MM.1S (cell line): ENCODE data around the gene KIAA1217.

Experiments
- DNase-seq: peaks from one replicate; pipeline ENCODE4 v3.0.0-alpha.2; 2015
- H2AFZ ChIP-seq: fragments of 300-600 bp; sonication (generic); 2 replicates; pipeline ENCODE4 v1.6.0; 2016; ENCODE audit warnings: antibody characterized with exemption, low read length
- H3F3A ChIP-seq: fragments of 300-600 bp; sonication (generic); 2 replicates; pipeline ENCODE4 v1.6.1; 2016; ENCODE audit warnings: mild to moderate bottlenecking, antibody characterized with exemption, low read length, moderate library complexity, mixed read lengths; ENCODE audit not compliant: insufficient read depth
- H3K27ac ChIP-seq: fragments of 300-600 bp; sonication (generic); 2 replicates; pipeline ENCODE4 v1.5.1; 2016; ENCODE audit warnings: mild to moderate bottlenecking, low read length
- H3K27me3 ChIP-seq: fragments of 300-600 bp; sonication (generic); replicated peaks from 2 replicates; pipeline ENCODE4 v1.6.0; 2016; ENCODE audit warnings: low read length; ENCODE audit not compliant: insufficient read depth
- H3K36me3 ChIP-seq: fragments of 300-600 bp; sonication (generic); replicated peaks from 2 replicates; pipeline ENCODE4 v1.6.1; 2016; ENCODE audit warnings: mild to moderate bottlenecking, low read length, mixed read lengths; ENCODE audit not compliant: insufficient read depth
- H3K4me1 ChIP-seq: fragments of 300-600 bp; sonication (generic); 2 replicates; pipeline ENCODE4 v1.6.1; 2016; ENCODE audit warnings: low read length, mixed read lengths
- H3K4me2 ChIP-seq: fragments of 300-600 bp; sonication (generic); 2 replicates; pipeline ENCODE4 v1.6.0; 2016; ENCODE audit warnings: low read depth, low read length
- H3K4me3 ChIP-seq: fragments of 300-600 bp; sonication (generic); 2 replicates; pipeline ENCODE4 v1.5.1; 2016; ENCODE audit warnings: low read length, mixed read lengths
- H3K79me2 ChIP-seq: fragments of 300-600 bp; sonication (generic); 2 replicates; pipeline ENCODE4 v1.6.1; 2016; ENCODE audit warnings: mixed run types, low read length, mixed read lengths
- H3K9ac ChIP-seq: fragments of 300-600 bp; sonication (generic); 2 replicates; pipeline ENCODE4 v1.6.1; 2016; ENCODE audit warnings: low read length, mixed read lengths
- H3K9me2 ChIP-seq: fragments of 300-600 bp; sonication (generic); replicated peaks from 2 replicates; pipeline ENCODE4 v1.6.1; 2016; ENCODE audit warnings: mild to moderate bottlenecking, low read length, mixed read lengths; ENCODE audit not compliant: insufficient read depth
- H3K9me3 ChIP-seq: fragments of 300-600 bp; sonication (generic); replicated peaks from 2 replicates; pipeline ENCODE4 v1.6.1; 2016; ENCODE audit warnings: mild to moderate bottlenecking, low read length, mixed read lengths; ENCODE audit not compliant: insufficient read depth
- H4K20me1 ChIP-seq: fragments of 300-600 bp; sonication (generic); 2 replicates; pipeline ENCODE4 v1.6.1; 2016; ENCODE audit warnings: mild to moderate bottlenecking, low read length, moderate library complexity, mixed read lengths; ENCODE audit not compliant: insufficient read depth
- CTCF ChIP-seq: fragments of 300-600 bp; sonication (generic); IDR thresholded peaks from 2 replicates; pipeline ENCODE4 v1.5.1; 2016; ENCODE audit warnings: antibody characterized with exemption, low read length, mixed read lengths
- EZH2 ChIP-seq: fragments of 300-600 bp; sonication (generic); optimal IDR thresholded peaks from 2 replicates; pipeline ENCODE3; 2017; ENCODE audit warnings: low read depth, mild to moderate bottlenecking, antibody characterized with exemption, low read length, mixed read lengths
- EZH2phosphoT487 ChIP-seq: fragments of 300-600 bp; sonication (generic); IDR thresholded peaks from 2 replicates; pipeline ENCODE4 v1.6.1; 2018; ENCODE audit warnings: antibody characterized with exemption, low read length

Gene KIAA1217

GRCh38 chr10:24213266-24213665, 4.3 kb downstream of the KIAA1217 start:
- H3K9me3 ChIP-seq, result no peaks in the 10 kb centered on the region
- H3K9ac ChIP-seq, result no peak overlapping the region
- 0 out of 2 replicates have a peak, but pooled peaks cover 4% of the 10 kb centered on the region for H3K4me1 ChIP-seq
- TF ChIP-seq EZH2 (no peak), EZH2phosphoT487 (no peak), CTCF (no peak)
- no peak overlapping the region for H2AFZ ChIP-seq
- no peaks in the 10 kb centered on the region for H3K9me2 ChIP-seq
- no peaks in the 10 kb centered on the region for H3K79me2 ChIP-seq
- H3K27ac ChIP-seq, result no peak overlapping the region
- no peaks in the 10 kb centered on the region for H3F3A ChIP-seq
- H3K36me3 ChIP-seq, result no peaks in the 10 kb centered on the region
- no peaks in the 10 kb centered on the region for H3K27me3 ChIP-seq
- no peak overlapping the region for H3K4me2 ChIP-seq
- no peak for DNase-seq
- H4K20me1 ChIP-seq, result no peaks in the 10 kb centered on the region
- no peak overlapping the region for H3K4me3 ChIP-seq

GRCh38 chr10:24213881-24214280, 4.9 kb downstream of the KIAA1217 start:
- H3K9me3 ChIP-seq, result no peaks in the 10 kb centered on the region
- no peak overlapping the region for H3K4me3 ChIP-seq
- no peak overlapping the region for H3K4me2 ChIP-seq
- H3K9me2 ChIP-seq, result no peaks in the 10 kb centered on the region
- no peaks in the 10 kb centered on the region for H3K79me2 ChIP-seq
- H3K27me3 ChIP-seq, result no peaks in the 10 kb centered on the region
- TF ChIP-seq EZH2phosphoT487 (no peak), EZH2 (no peak), CTCF (no peak)
- no peak overlapping the region for H3K27ac ChIP-seq
- H4K20me1 ChIP-seq, result no peaks in the 10 kb centered on the region
- no peak overlapping the region for H2AFZ ChIP-seq
- H3K36me3 ChIP-seq, result no peaks in the 10 kb centered on the region
- 0 out of 2 replicates have a peak, but pooled peaks cover 4% of the 10 kb centered on the region for H3K4me1 ChIP-seq
- H3K9ac ChIP-seq, result no peak overlapping the region
- no peak for DNase-seq
- no peaks in the 10 kb centered on the region for H3F3A ChIP-seq

GRCh38 chr10:24214762-24215161, 5.8 kb downstream of the KIAA1217 start:
- no peaks in the 10 kb centered on the region for H3K9me2 ChIP-seq
- H3K36me3 ChIP-seq, result no peaks in the 10 kb centered on the region
- no peaks in the 10 kb centered on the region for H4K20me1 ChIP-seq
- no peaks in the 10 kb centered on the region for H3F3A ChIP-seq
- no peaks in the 10 kb centered on the region for H3K27me3 ChIP-seq
- H3K4me3 ChIP-seq, result no peak overlapping the region
- no peaks in the 10 kb centered on the region for H3K79me2 ChIP-seq
- no peaks in the 10 kb centered on the region for H3K9me3 ChIP-seq
- 0 out of 2 replicates have a peak, but pooled peaks cover 4% of the 10 kb centered on the region for H3K4me1 ChIP-seq
- no peak overlapping the region for H3K27ac ChIP-seq
- H3K9ac ChIP-seq, result no peak overlapping the region
- no peak for DNase-seq
- H2AFZ ChIP-seq, result no peak overlapping the region
- H3K4me2 ChIP-seq, result no peak overlapping the region
- no peak for TF ChIP-seq EZH2
- TF ChIP-seq CTCF, result no peak
- no peak for TF ChIP-seq EZH2phosphoT487
